ENCODE results near the gene MACROD2.
A peak's percentile ranks its signal among the peaks of the same experiment; 100 is the strongest.

Gene MACROD2

DNA sequence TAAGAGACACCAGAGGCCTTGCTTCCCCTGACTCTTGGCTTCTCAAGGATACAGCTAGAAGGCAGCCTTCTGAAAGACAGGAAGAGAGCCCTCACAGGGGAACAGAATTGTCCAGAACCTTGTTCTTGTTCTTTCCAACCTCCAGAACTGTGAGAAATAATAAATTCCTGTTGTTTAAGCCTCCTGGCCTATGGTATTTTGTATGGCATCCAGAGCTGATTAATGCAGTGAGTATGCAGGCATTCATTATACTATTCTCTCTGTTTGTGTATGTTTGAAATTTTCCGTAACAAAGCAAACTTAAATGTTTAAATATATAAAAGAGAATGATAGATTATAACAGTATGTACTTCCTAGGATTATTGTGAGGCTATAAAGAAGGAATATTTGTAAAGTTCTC lies 1245.5 kb downstream of the MACROD2 start:
- peak; percentile 74 for DNase-seq

DNA sequence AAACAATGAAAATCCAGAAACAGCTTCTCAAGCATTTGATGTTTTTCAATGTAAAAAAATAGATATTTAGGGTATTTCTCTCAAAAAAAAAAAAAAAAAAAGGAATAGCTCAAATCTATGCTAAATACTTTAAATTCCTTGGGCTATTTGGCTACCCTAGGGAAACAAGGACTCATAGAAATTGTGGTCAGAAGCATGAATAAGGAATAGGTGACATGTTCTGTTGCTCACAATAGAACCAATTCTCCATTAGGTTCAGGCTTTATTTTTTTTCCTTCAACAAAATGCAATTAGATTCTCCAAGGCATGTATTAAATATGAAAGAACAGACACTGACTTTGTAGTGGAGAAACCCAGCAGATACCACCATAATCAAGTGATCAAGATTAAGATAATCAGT lies 1246.4 kb downstream of the MACROD2 start:
- DNase-seq: peak; percentile 72

- DNase-seq: no peak
Observed at GRCh38 chr20:15242773-15243172, 1247.5 kb downstream of the MACROD2 start.

DNA sequence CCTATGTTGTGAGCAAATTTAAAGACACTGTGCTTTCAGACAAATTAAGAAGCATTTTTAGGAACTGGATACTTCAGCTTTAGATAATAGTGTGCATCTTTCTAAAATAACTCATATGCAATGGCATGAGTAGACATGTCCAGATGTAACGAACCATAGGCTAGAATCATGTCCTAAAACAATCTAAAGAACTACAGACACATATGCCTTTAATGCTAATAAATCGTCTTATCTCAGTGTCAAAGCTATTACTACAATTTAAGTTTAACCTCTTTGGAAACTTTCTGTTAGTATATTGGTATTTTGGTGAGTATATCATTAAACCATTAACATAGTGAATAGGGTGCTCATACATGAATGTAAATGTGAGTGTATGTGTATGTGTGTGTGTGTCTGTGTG lies 1250.6 kb downstream of the MACROD2 start:
- no peak for DNase-seq

GRCh38 chr20:15248618-15249395 lies 1253.5 kb downstream of the MACROD2 start:
- DNase-seq: no peak

DNA sequence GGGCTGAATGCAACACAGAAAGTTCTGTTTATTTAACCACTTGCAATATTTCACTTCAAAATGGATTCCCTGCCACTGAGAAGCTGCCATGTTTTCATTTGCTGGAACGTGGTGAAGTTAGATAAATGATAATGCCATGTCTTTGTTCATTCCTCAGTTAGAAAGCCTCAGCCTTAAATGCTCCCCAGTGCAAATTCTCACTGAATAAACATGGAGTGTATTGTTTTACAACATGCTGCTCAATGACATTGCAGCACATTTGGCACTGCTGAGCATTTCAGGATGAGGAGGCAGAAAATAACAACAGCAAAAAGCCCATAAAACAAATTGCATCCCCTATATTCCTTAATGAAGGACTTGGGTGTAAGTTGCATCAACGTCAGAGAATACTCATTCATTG lies 1255.9 kb downstream of the MACROD2 start:
- DNase-seq: no peak

DNA sequence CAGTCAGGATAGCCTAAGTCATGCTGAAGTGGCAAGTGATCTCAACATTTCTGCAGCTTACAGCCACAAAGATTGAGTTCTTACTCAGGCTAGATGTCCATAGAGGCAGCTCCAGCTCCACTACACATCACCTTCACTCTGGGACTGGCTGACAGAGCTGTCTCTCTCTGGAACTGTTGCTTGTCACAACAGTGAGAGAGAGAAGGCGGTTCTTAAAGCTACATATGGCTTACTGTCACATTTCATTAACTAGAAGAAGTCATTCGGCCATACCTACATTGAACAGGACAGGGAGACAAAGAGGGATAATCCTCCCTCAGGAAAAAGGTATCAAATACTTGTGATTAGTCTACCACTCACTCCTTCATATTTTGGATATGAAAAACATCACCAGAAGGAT lies 1257.0 kb downstream of the MACROD2 start:
- DNase-seq: no peak

- DNase-seq: no peak
Observed at GRCh38 chr20:15253431-15253830, 1258.1 kb downstream of the MACROD2 start.

DNA sequence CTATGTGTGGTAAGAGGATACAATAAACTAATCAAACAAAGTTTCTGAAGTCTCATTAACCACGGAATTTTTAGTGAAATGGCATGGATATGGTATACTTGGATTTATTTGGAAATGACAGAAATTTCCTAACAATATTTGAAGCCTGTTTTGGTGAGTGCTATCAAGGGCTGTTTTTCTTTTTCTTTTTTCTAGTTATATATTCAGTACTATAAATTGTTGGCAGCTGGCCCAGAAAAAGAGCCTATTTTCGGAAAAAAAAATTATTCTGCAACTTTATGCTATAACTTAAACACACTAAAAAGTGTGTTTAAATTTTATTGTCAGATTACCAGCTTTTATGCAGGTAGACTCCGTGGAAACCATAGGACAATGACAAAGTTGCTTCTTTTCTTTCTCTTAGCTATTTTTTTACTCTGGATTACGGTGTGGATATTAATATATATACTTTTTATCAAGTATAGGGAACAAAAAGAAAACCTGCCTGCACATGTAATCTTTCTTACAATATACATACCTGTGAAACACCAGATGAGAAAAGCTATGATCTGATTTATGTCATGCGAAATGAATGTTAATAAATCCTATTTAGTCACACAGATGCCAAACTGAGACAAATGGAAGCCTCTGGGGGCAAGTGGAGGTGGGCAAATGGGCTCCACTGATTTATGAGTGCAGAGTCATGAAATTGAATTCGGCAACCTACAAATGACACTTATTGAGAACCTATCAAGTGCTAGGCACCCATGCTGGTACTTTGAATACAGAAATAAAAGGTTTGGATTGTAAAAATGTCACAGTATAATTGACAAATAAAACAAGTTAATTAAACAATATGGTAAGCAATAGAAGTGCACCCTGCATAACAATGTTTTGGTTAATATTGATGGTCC lies 1261.6 kb downstream of the MACROD2 start:
- DNase-seq: no peak

DNA sequence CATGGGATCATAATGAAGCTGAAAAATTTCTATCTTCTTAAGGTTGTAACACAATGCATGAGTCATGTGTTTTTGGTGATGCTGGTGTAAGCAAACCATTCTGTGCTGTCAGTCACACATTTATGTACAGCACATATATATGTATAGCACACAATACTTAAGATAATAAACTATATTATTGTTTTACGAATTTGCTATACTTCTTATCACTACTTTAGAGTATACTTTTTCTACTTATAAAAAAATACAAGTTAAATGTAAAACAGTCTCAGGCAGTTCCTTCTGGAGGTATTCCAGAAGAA lies 1262.2 kb downstream of the MACROD2 start:
- no peak for DNase-seq

GRCh38 chr20:15265581-15266309 lies 1270.4 kb downstream of the MACROD2 start:
- no peak for DNase-seq

DNA sequence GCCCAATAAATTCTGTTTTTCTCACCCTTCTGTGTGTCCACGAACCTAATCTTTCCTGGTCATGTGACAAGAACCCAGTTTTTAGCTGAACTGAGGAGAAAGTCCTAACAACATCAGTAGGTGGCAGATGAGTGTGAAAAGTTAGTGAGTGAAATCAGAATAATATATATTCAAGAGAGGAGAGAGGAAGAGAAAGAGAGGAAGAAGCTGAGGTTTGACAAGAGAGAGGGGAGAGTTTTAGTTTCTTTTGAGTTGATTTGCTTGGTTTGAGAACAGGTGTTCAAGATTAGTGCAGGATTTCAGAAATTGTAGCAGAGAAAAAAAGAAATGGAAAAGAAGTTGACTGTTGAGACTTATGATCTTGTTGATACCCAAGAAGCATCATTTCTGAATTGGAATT lies 1272.6 kb downstream of the MACROD2 start:
- DNase-seq: no peak

GRCh38 chr20:15278041-15278440 lies 1282.7 kb downstream of the MACROD2 start:
- DNase-seq: no peak

DNA sequence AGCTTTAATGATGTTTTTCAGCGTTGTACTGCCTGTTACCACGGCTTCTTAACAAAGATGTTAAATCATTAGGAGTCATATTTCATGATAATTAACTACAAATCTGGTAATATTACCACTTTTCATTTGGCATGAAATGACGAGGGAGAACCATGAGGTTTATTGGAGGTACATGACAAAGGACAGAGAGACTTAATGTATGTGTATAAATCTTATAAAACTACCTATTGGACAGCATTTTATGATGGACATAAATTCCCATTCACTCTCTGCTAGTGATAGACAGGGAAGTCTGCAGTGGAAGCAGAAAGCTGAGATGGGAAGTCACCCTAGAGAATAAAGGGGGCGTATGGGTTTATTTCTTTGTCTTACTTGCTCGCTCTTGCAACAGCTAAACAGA lies 1292.0 kb downstream of the MACROD2 start:
- DNase-seq: no peak

- DNase-seq: no peak
Observed at GRCh38 chr20:15288106-15288505, 1292.8 kb downstream of the MACROD2 start.

GRCh38 chr20:15289337-15289736 lies 1294.0 kb downstream of the MACROD2 start:
- no peak for DNase-seq

DNA sequence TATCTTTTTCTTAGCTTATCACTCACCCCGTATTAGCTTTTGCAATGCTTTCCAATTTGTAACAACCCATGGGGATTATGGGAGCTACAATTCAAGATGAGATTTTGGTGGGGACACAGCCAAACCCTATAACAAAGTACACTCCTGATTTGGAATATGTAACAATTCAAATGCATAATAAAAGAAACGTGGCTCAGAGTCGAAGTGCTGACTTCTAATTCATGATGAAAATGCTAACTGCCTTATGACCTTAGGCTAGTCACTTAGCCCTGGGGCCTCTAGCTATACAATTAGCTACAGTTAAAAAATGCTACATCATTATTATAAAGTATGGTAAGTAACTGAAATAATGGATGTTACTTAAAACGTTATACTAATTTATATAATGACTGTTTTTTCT lies 1297.1 kb downstream of the MACROD2 start:
- DNase-seq: no peak

DNA sequence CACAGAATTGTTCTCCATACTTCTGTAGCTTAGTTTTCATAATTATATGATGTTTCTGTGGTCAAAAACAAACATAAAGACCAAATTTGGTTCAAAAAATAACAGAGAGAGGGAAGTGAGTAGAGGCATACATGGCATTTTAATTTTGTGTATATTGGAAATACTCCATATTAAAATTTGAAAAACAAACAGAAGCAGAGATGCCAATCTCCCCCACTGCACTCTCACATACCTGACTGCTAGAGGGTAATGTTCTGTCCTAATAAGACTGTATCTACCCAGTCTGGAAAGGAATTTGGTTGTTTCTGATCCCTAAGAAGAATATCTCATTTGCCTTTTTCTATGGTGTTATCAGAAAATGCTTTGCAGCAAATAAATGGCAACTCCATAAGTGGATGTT lies 1301.1 kb downstream of the MACROD2 start:
- DNase-seq: peak; percentile 13

- peak; percentile 5 for DNase-seq
Observed at GRCh38 chr20:15297059-15297875, 1302.0 kb downstream of the MACROD2 start.

DNA sequence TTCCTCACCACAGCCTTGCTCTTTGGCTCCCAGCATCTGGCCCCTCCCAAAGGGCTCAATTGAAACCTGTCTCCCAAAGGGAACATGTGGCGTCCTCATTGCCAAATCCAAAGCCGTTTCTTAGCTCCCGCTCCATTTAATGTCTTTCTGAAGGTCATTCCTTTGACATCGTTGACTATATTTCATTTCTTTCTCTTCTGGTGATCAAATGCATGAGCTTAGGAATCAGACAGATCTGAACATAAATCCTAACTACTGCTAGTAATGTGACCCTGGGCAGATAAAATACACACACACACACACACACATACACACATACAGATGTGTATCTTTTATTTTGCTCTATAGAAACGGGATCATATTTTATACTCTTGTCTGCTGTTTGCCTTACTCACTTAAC lies 1306.8 kb downstream of the MACROD2 start:
- no peak for DNase-seq

DNA sequence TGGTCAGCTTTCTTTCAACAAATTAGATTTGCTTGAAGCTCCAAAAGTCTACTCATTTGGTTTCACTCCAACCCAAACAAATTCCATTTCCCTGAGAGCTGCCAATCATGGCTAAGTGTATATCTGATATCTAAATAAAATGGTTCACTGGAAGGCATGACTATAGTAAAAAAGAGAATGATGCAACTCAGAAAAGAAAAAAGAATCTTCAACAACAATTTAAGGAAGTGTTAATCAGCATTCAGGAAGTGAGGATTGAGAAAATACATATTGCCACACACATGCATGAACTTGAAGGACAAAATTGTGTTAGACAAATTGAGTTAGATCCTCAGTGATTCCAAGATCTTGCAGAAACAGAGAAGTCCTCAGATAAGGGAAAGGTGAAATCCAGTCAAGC lies 1315.0 kb downstream of the MACROD2 start:
- no peak for DNase-seq

GRCh38 chr20:15316556-15316955 lies 1321.2 kb downstream of the MACROD2 start:
- no peak for DNase-seq

Data from fibroblast of skin of back (primary cell).